ENCODE data around the gene KNSTRN.

- TF ChIP-seq CTCF (IDR thresholded peaks at IDR 0.05) (no peak), EP300 (IDR thresholded peaks at IDR 0.05) (no peak), CHD2 (IDR thresholded peaks at IDR 0.05; ENCODE audit: low read length, partially characterized antibody) (no peak), JUN (IDR thresholded peaks at IDR 0.05) (no peak), E2F6 (IDR thresholded peaks at IDR 0.05; ENCODE audit: borderline replicate concordance, low read depth) (no peak)
Measured at GRCh38 chr15:40430271-40430805, 47.8 kb downstream of the KNSTRN start.

All from A549 (cell line).